ENCODE data around the gene CPA4.

Gene CPA4

GRCh38 chr7:130365511-130366441 is 72.8 kb downstream of the CPA4 start:
- POLR2A ChIA-PET, result interaction anchor here (0.5 to 0.7 kb wide), 3 partner anchors 8 to 208 kb away, joined by 3 read pairs; no protein-coding TSS in a partner anchor
- no peak for DNase-seq (ENCODE audit: extremely low spot score)
- CTCF ChIA-PET, result interaction anchor here (1.6 kb wide), 1 partner anchor 15 kb away, joined by 3 read pairs; the partner anchor contains the start of gene CPA1

GRCh38 chr7:130366564-130366963 is 73.6 kb downstream of the CPA4 start:
- CTCF ChIA-PET, result interaction anchor here (1.6 kb wide), 1 partner anchor 14 kb away, joined by 3 read pairs; the partner anchor contains the start of gene CPA1
- TF ChIP-seq CTCF (IDR thresholded peaks at IDR 0.05; ENCODE audit: control extremely low read depth, extremely low read depth, low read depth, missing control alignments), result no peak
- DNase-seq (ENCODE audit: extremely low spot score), result no peak
- POLR2A ChIA-PET, result interaction anchor here (0.5 kb wide), 1 partner anchor 9 kb away, joined by 3 read pairs; no protein-coding TSS in a partner anchor

More at GRCh38 chr7:130365511-130366441, 72.8 kb downstream of the CPA4 start:
- TF ChIP-seq CTCF (IDR thresholded peaks at IDR 0.05; ENCODE audit: control extremely low read depth, extremely low read depth, low read depth, missing control alignments), result no peak

- POLR2A ChIA-PET, result no interaction called here
- CTCF ChIA-PET, result no interaction called here
- no peak for TF ChIP-seq CTCF (IDR thresholded peaks at IDR 0.05; ENCODE audit: control extremely low read depth, extremely low read depth, low read depth, missing control alignments)
- no peak for DNase-seq (ENCODE audit: extremely low spot score)
These were observed 74.3 kb downstream of the CPA4 start for GRCh38 chr7:130367088-130367755.

GRCh38 chr7:130367836-130368746 is 75.1 kb downstream of the CPA4 start:
- ChIA-PET CTCF (no interaction called here), POLR2A (no interaction called here)
- no peak for TF ChIP-seq CTCF (IDR thresholded peaks at IDR 0.05; ENCODE audit: control extremely low read depth, extremely low read depth, low read depth, missing control alignments)
- DNase-seq (ENCODE audit: extremely low spot score), result no peak

GRCh38 chr7:130369110-130369711 is 76.2 kb downstream of the CPA4 start:
- no peak for DNase-seq (ENCODE audit: extremely low spot score)
- POLR2A ChIA-PET, result no interaction called here
- no peak for TF ChIP-seq CTCF (IDR thresholded peaks at IDR 0.05; ENCODE audit: control extremely low read depth, extremely low read depth, low read depth, missing control alignments)
- CTCF ChIA-PET, result no interaction called here

All from GM10248 (cell line).